OCI-LY3 (cell line): Measurements from ENCODE around the gene ALOXE3.

Source experiments
- CTCF ChIP-seq: fragments of 200-600, 300-600 bp; sonication (generic); IDR thresholded peaks from 2 replicates; pipeline ENCODE4 v1.5.1; 2014; ENCODE audit warnings: antibody characterized with exemption, low read length, low read depth
- EZH2phosphoT487 ChIP-seq: fragments of 200-600 bp; shearing (Covaris generic); IDR thresholded peaks from 2 replicates; pipeline ENCODE4 v1.6.1; 2018; ENCODE audit warnings: antibody characterized with exemption, mixed run types, low read depth

DNA sequence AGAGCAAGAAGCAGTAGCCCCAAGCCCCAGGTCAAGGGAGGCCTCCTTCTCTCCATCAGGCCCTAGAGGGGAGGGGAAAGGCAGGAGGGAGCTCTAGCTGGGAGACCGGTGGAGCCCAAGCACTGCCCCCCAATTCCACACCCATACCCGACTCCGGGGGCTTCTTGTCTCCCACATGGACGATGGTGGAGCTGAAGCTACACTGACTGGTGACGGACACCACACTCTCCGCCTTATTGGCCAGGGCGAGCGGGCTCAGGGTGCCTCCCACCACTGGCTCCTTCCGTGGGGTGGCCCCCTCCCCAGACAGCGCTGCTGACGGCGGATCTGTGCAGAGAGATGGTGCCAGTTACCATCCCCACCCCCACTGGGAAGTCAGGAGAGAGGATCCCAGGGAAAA lies 27.5 kb upstream of the ALOXE3 start:
- no peak for TF ChIP-seq CTCF
- TF ChIP-seq EZH2phosphoT487 = no peak
